Jurkat, Clone E6-1 (cell line): ENCODE results near the gene KRTAP20-1. TPM values are rescaled to one million over a fixed set of nuclear protein-coding genes. Genes with fewer than 3 reads are reported as not detected.

Experiments used
- DNase-seq: peaks from one replicate; pipeline ENCODE4 v3.0.0-alpha.2; 2011; ENCODE audit warnings: low read depth, low spot score
- H3K4me3 ChIP-seq: 2 replicates; pipeline ENCODE4 v1.5.1; 2011; ENCODE audit warnings: mild to moderate bottlenecking, low read length, control low read depth, moderate library complexity
- polyA plus RNA-seq: library from polyadenylated mRNA; unstranded; fragments of >200 nt; gene quantifications from one replicate; pipeline ENCODE4 v1.2.1, GENCODE V29; 2012; ENCODE audit warnings: missing spikeins; ENCODE audit not compliant: insufficient read length, insufficient read depth

KRTAP20-1 gene
- not detected for polyA plus RNA-seq

GRCh38 chr21:30616125-30616524 lies at the start of gene KRTAP20-1:
TSS of gene KRTAP20-1 (plus strand) at chr21:30616425. CDS start at chr21:30616455, 30 bp downstream.
- DNase-seq, result no peak
- H3K4me3 ChIP-seq, result no peak within 1 kb of the TSS

- no peak overlapping the region for H3K4me3 ChIP-seq
- no peak for DNase-seq
Observed at GRCh38 chr21:30567617-30568016, 48.6 kb upstream of the KRTAP20-1 start.

DNA sequence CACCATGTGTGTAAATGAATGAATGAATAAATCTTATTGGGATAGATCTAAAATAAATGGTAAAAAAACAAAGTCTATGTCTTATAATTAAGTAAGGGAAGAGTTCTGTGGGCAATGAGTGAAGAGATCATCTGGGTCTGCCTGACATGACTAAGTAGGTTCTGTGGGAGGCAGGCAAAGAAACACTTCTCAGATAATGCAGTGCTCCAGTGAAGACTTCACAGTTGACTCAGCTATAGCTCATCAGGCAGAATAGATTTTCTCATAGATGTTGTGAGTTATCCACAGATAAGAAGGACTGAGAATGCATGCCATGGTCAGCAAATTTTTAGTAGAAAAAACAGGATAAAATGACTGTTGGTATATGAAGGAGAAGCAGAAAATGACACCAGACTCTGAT lies 38.5 kb upstream of the KRTAP20-1 start:
- no peak overlapping the region for H3K4me3 ChIP-seq
- DNase-seq, result no peak

DNA sequence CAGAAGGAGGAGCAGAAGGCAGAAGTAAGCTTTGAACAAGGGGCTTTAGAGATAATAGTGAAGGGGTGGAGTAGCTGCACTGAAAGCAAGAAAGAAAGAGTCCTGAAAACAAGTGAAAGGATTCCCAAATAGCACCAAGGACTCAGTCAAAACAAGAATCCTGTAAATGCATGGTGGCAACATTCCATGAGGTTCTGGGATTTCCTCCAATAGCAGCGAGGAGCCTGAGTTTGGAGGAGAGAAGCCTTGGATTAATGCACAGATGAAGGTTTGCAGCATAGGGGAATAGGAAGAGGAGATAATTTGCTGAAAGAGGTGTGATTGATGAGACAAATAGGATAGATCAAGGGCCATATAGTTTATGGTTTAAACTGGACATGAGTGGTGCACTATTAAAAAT lies 36.9 kb upstream of the KRTAP20-1 start:
- H3K4me3 ChIP-seq, result no peak overlapping the region
- DNase-seq, result no peak

GRCh38 chr21:30580132-30580531 lies 36.1 kb upstream of the KRTAP20-1 start:
- no peak overlapping the region for H3K4me3 ChIP-seq
- no peak for DNase-seq

- H3K4me3 ChIP-seq, result no peak overlapping the region
- DNase-seq, result no peak
Observed at GRCh38 chr21:30582870-30583269, 33.4 kb upstream of the KRTAP20-1 start.

DNA sequence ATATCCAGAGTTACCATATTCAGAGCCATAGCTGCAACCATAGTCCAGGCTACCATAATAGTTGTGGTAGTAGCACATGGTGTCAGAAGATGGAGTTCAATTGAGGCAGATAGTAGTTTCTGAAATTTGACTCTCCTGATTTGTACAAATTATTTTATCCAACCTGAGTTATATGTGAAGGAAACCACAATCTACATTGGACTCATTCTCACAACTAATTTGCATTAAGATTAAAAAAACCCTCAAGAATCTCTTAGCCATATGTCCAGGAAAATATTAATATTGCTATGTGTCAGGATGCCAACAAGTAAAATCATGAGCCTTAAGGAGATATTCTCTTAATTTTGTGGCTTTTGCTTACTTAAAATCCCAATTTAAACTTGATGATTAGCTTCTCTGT lies 25.9 kb upstream of the KRTAP20-1 start, which contains the start of gene KRTAP22-2:
Gene KRTAP22-2 (minus strand): TSS at position 101 of the 400 bp plus-strand sequence.
- H3K4me3 ChIP-seq, result no peak within 1 kb of the TSS
- DNase-seq, result no peak

GRCh38 chr21:30592140-30592539 lies 24.1 kb upstream of the KRTAP20-1 start, which contains the start of gene KRTAP6-3:
TSS of gene KRTAP6-3 (plus strand) at chr21:30592440. CDS start at chr21:30592446, 6 bp downstream.
- no peak within 1 kb of the TSS for H3K4me3 ChIP-seq

GRCh38 chr21:30598802-30599201 lies 17.4 kb upstream of the KRTAP20-1 start, which contains the start of gene KRTAP6-2:
TSS of gene KRTAP6-2 (minus strand) at chr21:30598902. CDS start at chr21:30598874, 28 bp downstream.
- no peak for DNase-seq

More at GRCh38 chr21:30592140-30592539, 24.1 kb upstream of the KRTAP20-1 start, which contains the start of gene KRTAP6-3:
- DNase-seq, result no peak

GRCh38 chr21:30600787-30601186 lies 15.4 kb upstream of the KRTAP20-1 start, which contains the start of gene KRTAP22-1:
TSS of gene KRTAP22-1 (plus strand) at chr21:30601087.
- DNase-seq, result no peak
- H3K4me3 ChIP-seq, result no peak within 1 kb of the TSS

More at GRCh38 chr21:30598802-30599201, 17.4 kb upstream of the KRTAP20-1 start, which contains the start of gene KRTAP6-2:
- H3K4me3 ChIP-seq, result no peak within 1 kb of the TSS

DNA sequence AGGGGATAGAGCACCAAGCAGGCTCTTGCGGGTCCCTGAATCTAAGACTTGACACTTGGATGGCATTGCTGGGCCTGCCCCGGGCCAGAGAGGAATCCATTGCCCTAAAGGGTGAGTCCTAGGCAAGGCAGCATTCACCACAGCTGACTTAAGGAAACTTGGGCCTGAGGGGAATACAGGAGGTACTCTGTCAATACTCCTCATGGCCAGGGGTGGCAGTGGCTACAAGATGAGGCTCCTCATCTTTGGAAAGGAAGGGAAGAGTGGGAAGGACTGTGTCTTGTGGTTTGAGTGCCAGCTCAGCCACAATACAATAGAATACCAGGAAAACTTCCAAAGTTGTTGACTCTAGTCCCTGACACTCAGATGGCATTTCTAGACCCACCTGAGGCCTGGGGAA lies 10.3 kb upstream of the KRTAP20-1 start:
- H3K4me3 ChIP-seq, result no peak overlapping the region

GRCh38 chr21:30612132-30612531 lies 4.1 kb upstream of the KRTAP20-1 start:
- no peak for DNase-seq

More for the DNA sequence above, 10.3 kb upstream of the KRTAP20-1 start:
- no peak for DNase-seq

DNA sequence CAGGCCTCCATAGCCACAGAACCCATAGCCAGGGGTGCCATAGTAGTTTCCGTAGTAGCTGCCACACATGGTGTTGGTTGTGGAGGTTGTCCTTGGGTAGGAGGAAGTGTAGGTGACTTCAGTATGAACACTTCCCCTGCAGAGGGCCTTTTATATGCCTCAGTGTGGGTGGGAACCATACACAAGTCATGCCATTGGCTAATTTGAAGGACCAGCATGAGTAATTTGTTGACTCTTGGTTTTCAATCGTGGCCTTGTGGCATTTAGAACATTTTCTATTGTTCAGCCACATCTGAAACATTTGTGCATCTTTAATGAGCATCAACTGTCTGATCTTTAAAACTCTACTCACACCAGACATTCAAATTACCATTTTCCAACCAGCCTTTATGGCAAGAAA lies 2.4 kb upstream of the KRTAP20-1 start, which contains the start of gene KRTAP6-1:
Gene KRTAP6-1 (minus strand): TSS at position 95 of the 400 bp plus-strand sequence. CDS start 26 bp downstream, at position 69.
- DNase-seq, result no peak
- H3K4me3 ChIP-seq, result no peak within 1 kb of the TSS

More at GRCh38 chr21:30612132-30612531, 4.1 kb upstream of the KRTAP20-1 start:
- H3K4me3 ChIP-seq, result no peak overlapping the region

DNA sequence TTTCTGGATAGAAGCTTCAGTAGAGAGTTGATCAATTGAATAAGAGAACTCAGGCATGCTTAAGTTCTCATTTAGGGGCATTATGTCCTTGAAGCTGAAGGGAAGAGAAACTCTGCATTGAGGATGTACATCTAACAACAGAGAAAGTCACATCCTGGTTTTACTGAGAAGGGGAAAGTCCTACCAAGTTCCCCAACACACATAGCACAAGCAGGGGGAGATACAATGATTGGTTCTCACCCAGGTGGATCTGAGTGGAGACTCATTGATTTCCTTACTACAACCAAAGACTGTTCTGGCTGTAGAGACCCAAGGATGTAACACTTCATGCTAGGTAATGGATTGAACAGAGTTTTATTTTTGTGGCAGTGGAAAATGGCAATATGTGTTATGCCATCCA lies 1.0 kb upstream of the KRTAP20-1 start:
- no peak for DNase-seq
- no peak overlapping the region for H3K4me3 ChIP-seq

DNA sequence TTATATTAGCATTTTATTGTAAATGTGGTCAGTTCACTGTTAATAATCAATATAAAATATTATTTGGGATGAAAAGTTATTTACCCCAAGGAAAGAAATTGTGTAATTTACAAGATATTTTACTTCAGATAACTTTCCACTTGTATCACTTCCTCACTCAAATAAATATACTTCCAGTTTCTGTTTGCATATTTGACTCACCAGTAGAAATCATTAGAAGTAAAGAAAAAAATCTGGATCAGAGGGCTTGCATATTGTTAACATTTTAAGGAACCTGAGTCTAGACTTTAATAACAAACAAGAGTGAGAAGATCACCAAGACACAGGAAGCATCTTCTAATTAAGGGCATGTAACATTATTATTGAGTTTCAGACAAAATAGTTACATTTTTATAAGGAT lies 3.9 kb downstream of the KRTAP20-1 start:
- no peak for DNase-seq

DNA sequence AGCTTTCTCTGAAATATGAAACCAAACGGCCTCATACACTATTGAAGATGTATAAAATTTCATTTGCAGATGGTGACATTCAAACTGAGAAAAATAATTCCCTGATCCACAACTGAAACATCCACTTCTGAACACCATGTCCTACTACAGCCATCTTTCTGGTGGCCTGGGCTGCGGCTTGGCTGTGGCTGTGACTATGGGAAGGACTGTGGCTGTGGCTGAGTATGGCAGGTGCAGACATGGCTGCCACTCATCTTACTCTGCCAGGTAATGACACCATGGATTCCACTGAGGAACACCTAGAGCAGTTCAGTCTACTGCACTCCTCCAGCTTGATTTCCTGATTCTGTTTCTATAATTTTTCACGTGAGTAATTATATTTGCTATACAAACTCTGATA lies 4.3 kb downstream of the KRTAP20-1 start, which contains the start of gene KRTAP20-4:
Gene KRTAP20-4 (plus strand): TSS at position 106 of the 400 bp plus-strand sequence.
- no peak for DNase-seq
- no peak within 1 kb of the TSS for H3K4me3 ChIP-seq

More for the DNA sequence above, 3.9 kb downstream of the KRTAP20-1 start:
- H3K4me3 ChIP-seq, result no peak overlapping the region

GRCh38 chr21:30623362-30623761 lies 7.1 kb downstream of the KRTAP20-1 start:
- DNase-seq, result no peak
- H3K4me3 ChIP-seq, result no peak overlapping the region

GRCh38 chr21:30625449-30626165 lies 9.4 kb downstream of the KRTAP20-1 start:
- H3K4me3 ChIP-seq, result no peak overlapping the region
- no peak for DNase-seq

- DNase-seq, result no peak
Observed at GRCh38 chr21:30628109-30628508, 11.9 kb downstream of the KRTAP20-1 start.

GRCh38 chr21:30629200-30629599 lies 13.0 kb downstream of the KRTAP20-1 start:
- H3K4me3 ChIP-seq, result no peak overlapping the region

More at GRCh38 chr21:30628109-30628508, 11.9 kb downstream of the KRTAP20-1 start:
- no peak overlapping the region for H3K4me3 ChIP-seq

More at GRCh38 chr21:30629200-30629599, 13.0 kb downstream of the KRTAP20-1 start:
- DNase-seq, result no peak
